ENCODE data around the gene PTPRG. TPM values are rescaled to one million over a fixed set of nuclear protein-coding genes. Genes with fewer than 3 reads are reported as not detected.

Gene PTPRG
- total and polyA plus RNA-seq, 12 donors, result 6.3 to 119 (median 72.2) TPM

DNA sequence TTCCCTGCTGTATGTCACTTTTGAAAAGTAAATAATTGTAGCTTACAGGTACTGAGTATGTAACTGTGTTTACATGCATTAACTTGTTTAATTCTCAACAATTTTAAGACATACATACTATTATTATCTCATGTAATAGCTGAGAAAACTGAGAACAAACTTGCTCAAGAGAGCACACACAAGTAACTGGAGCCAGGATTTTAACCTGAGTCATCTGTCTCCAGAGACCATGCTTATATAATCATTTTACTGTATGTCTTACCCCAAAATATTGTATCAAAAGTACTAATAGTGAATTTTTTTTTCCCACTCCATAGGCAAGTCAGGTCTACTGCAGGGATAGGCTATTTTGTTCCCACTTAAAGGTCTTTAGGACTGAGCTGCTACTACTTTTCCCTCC lies 716.6 kb downstream of the PTPRG start:
- Histone ChIP-seq H3K4me3 (no peak overlapping the region), H3K36me3 (replicated peaks in 1 of 2) (peaks cover 0 to 5% of the 10 kb centered on the region in 2 donors), H3K27me3 (no peaks in the 10 kb centered on the region), H3K4me1 (replicated peaks in 1 of 2) (no peaks in the 10 kb centered on the region), H3K9me3 (replicated peaks in 1 of 3) (no peaks in the 10 kb centered on the region), H3K27ac (no peak overlapping the region)
- no peak for TF ChIP-seq POLR2A (IDR thresholded peaks at IDR 0.05)
- TF ChIP-seq, protein P1, sequence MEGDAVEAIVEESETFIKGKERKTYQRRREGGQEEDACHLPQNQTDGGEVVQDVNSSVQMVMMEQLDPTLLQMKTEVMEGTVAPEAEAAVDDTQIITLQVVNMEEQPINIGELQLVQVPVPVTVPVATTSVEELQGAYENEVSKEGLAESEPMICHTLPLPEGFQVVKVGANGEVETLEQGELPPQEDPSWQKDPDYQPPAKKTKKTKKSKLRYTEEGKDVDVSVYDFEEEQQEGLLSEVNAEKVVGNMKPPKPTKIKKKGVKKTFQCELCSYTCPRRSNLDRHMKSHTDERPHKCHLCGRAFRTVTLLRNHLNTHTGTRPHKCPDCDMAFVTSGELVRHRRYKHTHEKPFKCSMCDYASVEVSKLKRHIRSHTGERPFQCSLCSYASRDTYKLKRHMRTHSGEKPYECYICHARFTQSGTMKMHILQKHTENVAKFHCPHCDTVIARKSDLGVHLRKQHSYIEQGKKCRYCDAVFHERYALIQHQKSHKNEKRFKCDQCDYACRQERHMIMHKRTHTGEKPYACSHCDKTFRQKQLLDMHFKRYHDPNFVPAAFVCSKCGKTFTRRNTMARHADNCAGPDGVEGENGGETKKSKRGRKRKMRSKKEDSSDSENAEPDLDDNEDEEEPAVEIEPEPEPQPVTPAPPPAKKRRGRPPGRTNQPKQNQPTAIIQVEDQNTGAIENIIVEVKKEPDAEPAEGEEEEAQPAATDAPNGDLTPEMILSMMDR (IDR thresholded peaks at IDR 0.05), result no peak
- no peak for DNase-seq
- intact Hi-C loops (cut with DNase I), result no loop called here

- no peaks in the 10 kb centered on the region for H3K27me3 ChIP-seq
- DNase-seq, result no peak
- 91 to 100% (median 95%) methylated on average over 1 of the region's 1 CpG for WGBS, 4 donors
- H3K27ac ChIP-seq, result no peak overlapping the region
- no peaks in the 10 kb centered on the region for H3K36me3 ChIP-seq (replicated peaks in 1 of 2)
- H3K4me3 ChIP-seq, result no peak overlapping the region
- H3K9me3 ChIP-seq (replicated peaks in 1 of 3), result no peaks in the 10 kb centered on the region
- intact Hi-C loops (cut with DNase I), result no loop called here
- TF ChIP-seq, protein P1 (IDR thresholded peaks at IDR 0.05), result no peak
- TF ChIP-seq POLR2A (IDR thresholded peaks at IDR 0.05), result no peak
- no peaks in the 10 kb centered on the region for H3K4me1 ChIP-seq (replicated peaks in 1 of 2)
Measured at GRCh38 chr3:62281726-62282125, 720.4 kb downstream of the PTPRG start.

DNA sequence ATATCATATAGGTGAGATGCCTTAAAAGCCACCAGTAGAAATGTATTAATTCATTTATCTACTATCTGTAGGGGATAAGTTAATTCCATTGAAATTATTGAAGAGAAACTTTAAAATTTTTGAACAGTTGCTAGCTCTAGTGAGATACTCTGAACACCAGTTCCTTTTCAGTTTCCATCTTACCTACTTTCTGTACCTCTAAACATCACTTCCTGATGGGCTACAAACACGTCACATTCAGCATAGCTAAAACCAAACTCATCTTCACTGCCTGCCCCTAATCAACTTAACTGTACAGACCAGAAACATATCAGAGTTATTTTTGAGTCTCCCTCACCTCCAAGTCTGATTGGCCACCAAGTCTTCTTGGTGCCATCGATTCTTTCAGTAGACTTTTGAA lies 723.1 kb downstream of the PTPRG start:
- H3K27ac ChIP-seq, result no peak overlapping the region
- TF ChIP-seq, protein P1 (IDR thresholded peaks at IDR 0.05), result no peak
- no peak for TF ChIP-seq POLR2A (IDR thresholded peaks at IDR 0.05)
- no peak for DNase-seq
- intact Hi-C loops (cut with DNase I), result no loop called here
- WGBS, 4 donors, result 93 to 98% (median 94%) methylated on average over 2 of the region's 2 CpGs
- no peaks in the 10 kb centered on the region for H3K36me3 ChIP-seq (replicated peaks in 1 of 2)
- H3K4me3 ChIP-seq, result no peak overlapping the region
- H3K4me1 ChIP-seq (replicated peaks in 1 of 2), result no peaks in the 10 kb centered on the region
- H3K27me3 ChIP-seq, result no peaks in the 10 kb centered on the region
- no peaks in the 10 kb centered on the region for H3K9me3 ChIP-seq (replicated peaks in 1 of 3)

DNA sequence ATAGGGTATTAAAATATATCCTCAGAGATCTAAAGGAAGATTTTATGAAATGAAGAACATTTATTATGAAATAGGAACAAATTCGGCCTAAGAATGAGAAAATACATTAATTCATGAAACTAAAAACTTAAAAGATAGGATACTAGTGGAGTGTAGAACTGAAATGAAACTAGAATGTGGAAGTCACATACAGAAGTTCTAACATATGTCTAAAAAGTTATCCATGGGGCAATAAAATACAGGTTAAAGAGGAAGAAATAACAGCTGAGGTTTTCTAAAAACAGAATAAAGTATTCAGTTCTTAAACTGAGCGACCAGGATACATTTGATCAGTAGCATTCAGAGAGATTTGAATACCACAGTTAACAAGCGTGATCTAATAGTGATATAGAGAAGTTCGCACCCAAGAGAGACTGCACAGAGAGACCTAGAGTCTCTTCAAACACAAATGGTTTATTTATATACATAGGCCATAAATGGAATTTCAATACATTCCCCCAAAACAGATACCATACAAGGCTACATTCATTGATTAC lies 726.1 kb downstream of the PTPRG start:
- WGBS, 4 donors, result 70 to 83% (median 80%) methylated on average over 4 of the region's 4 CpGs
- Histone ChIP-seq H3K4me3 (no peak overlapping the region), H3K9me3 (replicated peaks in 1 of 3) (no peaks in the 10 kb centered on the region), H3K27ac (no peak overlapping the region), H3K36me3 (replicated peaks in 1 of 2) (no peaks in the 10 kb centered on the region), H3K4me1 (replicated peaks in 1 of 2) (no peaks in the 10 kb centered on the region), H3K27me3 (no peaks in the 10 kb centered on the region)
- no peak for DNase-seq
- TF ChIP-seq POLR2A (IDR thresholded peaks at IDR 0.05), result no peak
- TF ChIP-seq, protein P1 (IDR thresholded peaks at IDR 0.05), result no peak
- intact Hi-C loops (cut with DNase I), result no loop called here

All from adrenal gland (tissue), 12 donors.